ENCODE measurements around the gene PPP1R7.

Gene PPP1R7

GRCh38 chr2:241183221-241183620 lies 33.0 kb downstream of the PPP1R7 start:
- ChIA-PET POLR2A (no interaction called here), CTCF (no interaction called here)
- no peaks in the 10 kb centered on the region for H3K4me1 ChIP-seq (ENCODE audit: control insufficient read depth, insufficient read depth, low read length)
- peaks cover 0 to 21% of the 10 kb centered on the region in 2 experiments; a peak in 2 of 3 replicates for H3K36me3 ChIP-seq (ENCODE audit: control insufficient read depth in 2 of 2, insufficient read depth in 1 of 2, low read length in 2 of 2)
- TF ChIP-seq BCL11B (tag by site-specific recombination; IDR thresholded peaks at IDR 0.05; ENCODE audit: low read depth) (no peak), TCF7L2 (IDR thresholded peaks at IDR 0.05; ENCODE audit: borderline replicate concordance, low read depth, low read length) (no peak), OSR2 (tag by site-specific recombination; IDR thresholded peaks at IDR 0.05) (no peak), ZNF214 (tag by site-specific recombination; IDR thresholded peaks at IDR 0.05; ENCODE audit: borderline replicate concordance) (no peak), ZNF513 (tag by site-specific recombination; IDR thresholded peaks at IDR 0.05) (no peak), ZNF830 (tag by site-specific recombination; IDR thresholded peaks at IDR 0.05; ENCODE audit: low read depth) (no peak), ZNF248 (tag by site-specific recombination; IDR thresholded peaks at IDR 0.05) (no peak), ZNF292 (tag by site-specific recombination; IDR thresholded peaks at IDR 0.05; ENCODE audit: borderline replicate concordance, low read depth) (no peak)
- H3K9me3 ChIP-seq (ENCODE audit: control insufficient read depth, insufficient read depth, low read depth, low read length) = no peaks in the 10 kb centered on the region
- H3K4me3 ChIP-seq (ENCODE audit: low read depth, low read length) = no peak overlapping the region
- H3K27ac ChIP-seq (ENCODE audit: extremely low read depth, low read depth, low read length) = no peak overlapping the region

GRCh38 chr2:241184901-241185300 lies 34.6 kb downstream of the PPP1R7 start:
- H3K4me3 ChIP-seq (ENCODE audit: low read depth, low read length) = no peak overlapping the region
- H3K27ac ChIP-seq (ENCODE audit: extremely low read depth, low read depth, low read length) = no peak overlapping the region
- peaks cover 0 to 21% of the 10 kb centered on the region in 2 experiments; a peak in 2 of 3 replicates for H3K36me3 ChIP-seq (ENCODE audit: control insufficient read depth in 2 of 2, insufficient read depth in 1 of 2, low read length in 2 of 2)
- TF ChIP-seq KLF8 (tag by site-specific recombination; IDR thresholded peaks at IDR 0.05) (no peak), IKZF3 (tag by site-specific recombination; IDR thresholded peaks at IDR 0.05) (no peak), AEBP2 (tag by site-specific recombination; IDR thresholded peaks at IDR 0.05; ENCODE audit: borderline replicate concordance) (no peak), SP3 (tag by site-specific recombination; IDR thresholded peaks at IDR 0.05) (no peak), ZNF555 (tag by site-specific recombination; conservative IDR thresholded peaks at IDR 0.05) (no peak), BCL11A (tag by site-specific recombination; IDR thresholded peaks at IDR 0.05; ENCODE audit: low read depth) (no peak), ZNF223 (tag by site-specific recombination; IDR thresholded peaks at IDR 0.05) (no peak), ZFHX2 (tag by site-specific recombination; conservative IDR thresholded peaks at IDR 0.05) (no peak), ZNF560 (tag by site-specific recombination; IDR thresholded peaks at IDR 0.05; ENCODE audit: borderline replicate concordance) (no peak), ZNF280C (tag by site-specific recombination; IDR thresholded peaks at IDR 0.05) (no peak), ELK4 (IDR thresholded peaks at IDR 0.05; ENCODE audit: borderline replicate concordance, low read depth, low read length) (no peak), ZNF169 (tag by site-specific recombination; IDR thresholded peaks at IDR 0.05) (no peak), ZBTB20 (tag by site-specific recombination; IDR thresholded peaks at IDR 0.05) (no peak), ZNF398 (tag by site-specific recombination; IDR thresholded peaks at IDR 0.05) (no peak), ZBTB48 (tag by site-specific recombination; IDR thresholded peaks at IDR 0.05) (no peak), ZNF324 (tag by site-specific recombination; IDR thresholded peaks at IDR 0.05) (no peak), ZNF654 (tag by site-specific recombination; IDR thresholded peaks at IDR 0.05; ENCODE audit: low read depth) (no peak)
- H3K4me1 ChIP-seq (ENCODE audit: control insufficient read depth, insufficient read depth, low read length) = no peaks in the 10 kb centered on the region
- H3K9me3 ChIP-seq (ENCODE audit: control insufficient read depth, insufficient read depth, low read depth, low read length) = no peaks in the 10 kb centered on the region
- CTCF ChIA-PET = no interaction called here
- POLR2A ChIA-PET = no interaction called here
